ENCODE measurements around the gene RNF112. TPM values are rescaled to one million over a fixed set of nuclear protein-coding genes. Genes with fewer than 3 reads are reported as not detected.

RNF112 gene
- total RNA-seq: 0.10 TPM in 1 of 2 replicates, not detected in the other

DNA sequence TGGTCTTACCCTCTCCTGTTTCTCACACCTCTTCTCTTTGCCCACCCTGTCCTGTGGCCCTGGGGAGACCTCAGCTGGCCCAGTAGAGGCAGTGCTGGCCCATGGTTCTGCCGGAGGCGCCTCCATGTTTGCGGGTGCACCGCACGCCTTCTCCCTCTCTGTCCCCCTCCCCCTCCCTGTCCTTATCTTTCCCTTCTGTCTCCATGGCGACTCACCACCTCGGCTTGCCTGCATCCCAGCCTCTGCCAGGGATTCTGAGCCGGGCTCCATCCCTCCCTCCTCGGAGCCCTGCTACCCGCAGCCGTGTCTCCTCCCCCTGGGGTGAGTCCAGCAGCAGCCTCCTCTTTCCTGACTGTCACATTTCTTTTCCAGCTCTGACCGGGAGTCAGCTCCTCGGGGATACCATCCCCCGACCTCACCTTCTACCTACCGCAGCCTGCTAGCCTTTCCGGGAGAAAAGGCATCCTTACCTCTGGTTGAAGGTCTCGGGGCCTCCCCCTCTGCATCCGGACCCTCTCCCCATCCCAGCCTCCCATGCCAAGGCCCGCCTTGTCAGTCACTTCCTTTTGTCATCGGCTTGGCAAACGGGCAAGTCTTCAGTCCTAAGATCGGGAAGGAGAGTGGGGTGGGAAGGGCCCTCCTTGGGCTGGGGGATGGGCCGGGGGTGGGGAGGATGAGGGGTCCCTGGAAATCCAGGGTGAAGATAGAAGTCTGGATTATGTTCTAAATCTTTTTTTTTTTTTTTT lies at the start of gene RNF112:
Gene RNF112, plus strand, starts transcription at position 358 of the 746 bp plus-strand sequence. Its CDS starts 177 bp downstream, at position 535.

DNA sequence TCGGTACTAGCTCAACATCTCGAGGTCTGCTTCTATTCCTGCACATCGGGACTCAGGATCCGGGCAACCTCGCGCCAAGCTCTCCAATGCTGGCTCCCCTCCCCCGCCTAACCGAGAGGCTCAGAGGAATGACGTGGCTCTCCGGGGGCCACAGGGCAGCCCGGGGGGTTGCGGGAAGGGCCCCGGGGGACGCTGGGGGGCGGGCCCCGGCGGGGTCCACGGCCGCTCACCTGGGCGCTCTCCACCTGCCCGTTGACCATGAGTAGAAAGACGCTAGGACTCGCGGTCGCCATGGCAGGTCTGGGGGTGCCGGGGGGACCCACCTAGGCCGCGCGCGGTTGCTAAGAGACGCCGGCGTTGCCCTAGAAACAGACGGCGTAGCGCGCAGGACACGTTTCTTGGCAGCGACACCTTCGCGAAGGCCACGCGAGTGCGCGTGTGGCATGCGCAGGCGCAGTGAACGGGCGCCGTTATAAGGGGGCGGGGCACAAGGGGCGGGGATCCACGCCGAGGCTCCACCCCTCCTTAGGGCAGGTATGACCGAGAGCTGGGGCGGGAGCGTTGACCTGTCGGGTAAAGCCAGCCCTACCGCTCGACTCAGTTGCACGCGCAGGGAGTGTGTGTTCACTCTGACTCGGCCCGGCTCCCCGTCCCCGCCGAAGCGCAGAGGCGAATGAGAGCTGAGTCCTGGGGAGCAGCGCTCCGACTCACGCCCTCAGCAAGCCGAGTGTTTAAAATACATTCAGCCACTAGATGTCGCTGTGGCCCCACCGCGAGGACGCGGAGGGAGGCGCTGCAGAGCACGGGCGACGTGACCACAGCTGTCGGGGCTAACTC lies 48.5 kb upstream of the RNF112 start, which contains the start of gene B9D1:
Gene B9D1, minus strand, starts transcription at position 447 of the 837 bp plus-strand sequence. Its CDS starts 154 bp downstream, at position 293.

GRCh38 chr17:19378416-19379360 lies 32.3 kb upstream of the RNF112 start, which contains the start of gene MAPK7:
TSS of gene MAPK7 (plus strand) at chr17:19378498. CDS start at chr17:19378901, 403 bp downstream.

GRCh38 chr17:19386974-19387920 lies 23.8 kb upstream of the RNF112 start, which contains the start of gene MFAP4:
TSS of gene MFAP4 (minus strand) at chr17:19387190. CDS start at chr17:19387155, 35 bp downstream.

Small RNA genes lying within 50 kb of the gene (small RNA-seq; reads per million reads assigned to genes)
- not detected for gene RF00537

Other genes starting within 250 kb of the RNF112 start
- 34.9 and 40.4 TPM in 2 replicates for gene EPN2, start 173.9 kb upstream of the RNF112 start, total RNA-seq
- 18.9 and 20.6 TPM in 2 replicates for gene B9D1, start 48.5 kb upstream of the RNF112 start, total RNA-seq
- 17.3 and 20.3 TPM in 2 replicates for gene MAPK7, start 32.7 kb upstream of the RNF112 start, total RNA-seq
- 0.33 TPM in 1 of 2 replicates, not detected in the other for gene MFAP4, start 24.0 kb upstream of the RNF112 start, total RNA-seq
- gene SLC47A1, start 122.6 kb downstream of the RNF112 start, total RNA-seq: 0.33 and 3.2 TPM in 2 replicates
- 31.2 and 32.3 TPM in 2 replicates for gene ALDH3A2, start 237.5 kb downstream of the RNF112 start, total RNA-seq